ENCODE data around the gene CFAP69.
A peak's percentile ranks its signal among the peaks of the same experiment; 100 is the strongest.

Gene CFAP69

GRCh38 chr7:90210981-90211380 lies 34.0 kb upstream of the CFAP69 start:
- peak overlapping the region; percentile 87 for H3K27ac ChIP-seq
- no peak for TF ChIP-seq CTCF (IDR thresholded peaks at IDR 0.05)
- no peak for TF ChIP-seq ZFX (IDR thresholded peaks at IDR 0.05; ENCODE audit: borderline replicate concordance)

GRCh38 chr7:90211391-90212148 lies 33.4 kb upstream of the CFAP69 start, which contains the start of gene STEAP2:
TSS of gene STEAP2 (plus strand) at chr7:90211740. CDS start at chr7:90225083, 13,343 bp downstream.
- no peak for TF ChIP-seq ZFX (IDR thresholded peaks at IDR 0.05; ENCODE audit: borderline replicate concordance)
- TF ChIP-seq CTCF (IDR thresholded peaks at IDR 0.05), result peak; percentile 91
- peak within 1 kb of the TSS; percentile 87 for H3K27ac ChIP-seq

GRCh38 chr7:90212149-90212495 lies 32.9 kb upstream of the CFAP69 start:
- TF ChIP-seq ZFX (IDR thresholded peaks at IDR 0.05; ENCODE audit: borderline replicate concordance) (no peak), CTCF (IDR thresholded peaks at IDR 0.05) (no peak)
- H3K27ac ChIP-seq, result peak overlapping the region; percentile 87

GRCh38 chr7:90213521-90213920 lies 31.5 kb upstream of the CFAP69 start:
- TF ChIP-seq ZFX (IDR thresholded peaks at IDR 0.05; ENCODE audit: borderline replicate concordance) (no peak), CTCF (IDR thresholded peaks at IDR 0.05) (no peak)
- peak overlapping the region; percentile 87 for H3K27ac ChIP-seq

- TF ChIP-seq ZFX (IDR thresholded peaks at IDR 0.05; ENCODE audit: borderline replicate concordance) (no peak), CTCF (IDR thresholded peaks at IDR 0.05) (no peak)
- H3K27ac ChIP-seq, result peak overlapping the region; percentile 87
Measured at GRCh38 chr7:90216080-90216674, 28.8 kb upstream of the CFAP69 start.

- no peak for TF ChIP-seq ZFX (IDR thresholded peaks at IDR 0.05; ENCODE audit: borderline replicate concordance)
- H3K27ac ChIP-seq, result peak overlapping the region; percentile 87
Measured at GRCh38 chr7:90216771-90217170, 28.2 kb upstream of the CFAP69 start.

GRCh38 chr7:90222390-90222789 lies 22.6 kb upstream of the CFAP69 start:
- TF ChIP-seq CTCF (IDR thresholded peaks at IDR 0.05) (no peak), ZFX (IDR thresholded peaks at IDR 0.05; ENCODE audit: borderline replicate concordance) (no peak)
- H3K27ac ChIP-seq, result peak overlapping the region; percentile 89
